Duodenal mucosa (tissue), 2 donors: ENCODE data around the gene NOS1.
"Not testable (repeated sequence)": the region's sequence is repeated elsewhere in the genome, so short reads cannot be mapped to it uniquely, and the experiment has no call there.

ENCODE experiments used
- H3K27ac ChIP-seq: one replicate; pipeline ENCODE4 v1.7.0; 2013; ENCODE audit warnings: low read depth, low read length
- H3K27me3 ChIP-seq, 2 donors: one replicate each; pipeline ENCODE4 v1.7.0; 2013; ENCODE audit warnings: low read length in 2 of 2, control low read depth in 1 of 2; ENCODE audit not compliant: insufficient read depth in 2 of 2, control insufficient read depth in 1 of 2
- H3K36me3 ChIP-seq, 2 donors: one replicate each; pipeline ENCODE4 v1.7.0; 2013; ENCODE audit warnings: low read length in 2 of 2, control low read depth in 1 of 2; ENCODE audit not compliant: insufficient read depth in 2 of 2, control insufficient read depth in 1 of 2
- H3K4me1 ChIP-seq, 2 donors: one replicate each; pipeline ENCODE4 v1.7.0; 2013; ENCODE audit warnings: low read length in 2 of 2, control low read depth in 1 of 2; ENCODE audit not compliant: insufficient read depth in 2 of 2, control insufficient read depth in 1 of 2
- H3K4me3 ChIP-seq, 2 donors: one replicate each; pipeline ENCODE4 v1.7.0; 2013; ENCODE audit warnings: low read length in 2 of 2, low read depth in 1 of 2
- H3K9ac ChIP-seq, 2 donors: one replicate each; pipeline ENCODE4 v1.7.0; 2013; ENCODE audit warnings: low read length in 2 of 2, low read depth in 1 of 2
- H3K9me3 ChIP-seq, 2 donors: one replicate each; pipeline ENCODE4 v1.7.0; 2013; ENCODE audit warnings: low read length in 2 of 2, control low read depth in 1 of 2; ENCODE audit not compliant: control insufficient read depth in 1 of 2

The NOS1 gene

DNA sequence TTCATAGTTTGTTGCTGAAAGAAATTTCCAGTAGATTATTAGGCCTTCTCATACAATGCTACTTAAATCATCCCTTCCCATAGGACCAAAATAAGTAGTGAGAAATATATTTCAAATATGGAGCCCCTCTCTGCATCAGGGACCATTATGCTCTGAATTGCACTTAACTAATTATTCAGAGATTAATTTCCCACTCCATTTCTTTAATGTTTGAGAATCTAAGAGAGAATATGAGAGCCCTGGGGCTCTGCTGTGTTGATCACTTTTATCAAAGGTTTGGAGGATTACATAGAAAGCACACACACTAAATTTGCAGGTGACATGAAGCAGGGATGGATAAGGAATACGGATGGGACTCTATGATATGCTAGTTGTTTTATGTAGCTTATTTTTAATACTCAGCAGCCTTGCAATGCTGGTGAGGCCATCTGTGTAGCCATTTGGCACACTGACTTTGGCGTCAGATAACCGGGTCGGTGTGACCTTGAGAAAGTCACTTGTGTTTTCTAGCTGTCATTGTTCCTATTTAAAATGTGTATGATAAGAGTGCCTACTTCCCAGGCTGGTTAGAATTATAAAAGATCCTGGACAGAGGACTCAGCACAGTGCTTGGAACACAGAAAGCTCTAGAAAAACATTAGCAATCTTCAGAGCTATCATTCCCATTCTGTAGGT lies 121.2 kb downstream of the NOS1 start:
- Histone ChIP-seq H3K9me3 (no peaks in the 10 kb centered on the region), H3K9ac (no peak overlapping the region), H3K4me1 (no peaks in the 10 kb centered on the region), H3K4me3 (no peak overlapping the region), H3K27ac (no peak overlapping the region), H3K27me3 (peaks cover 0 to 4% of the 10 kb centered on the region in 2 donors), H3K36me3 (no peaks in the 10 kb centered on the region)

GRCh38 chr12:117236456-117237001 lies 124.9 kb downstream of the NOS1 start:
- Histone ChIP-seq H3K4me3 (no peak overlapping the region), H3K27me3 (peaks cover 0 to 4% of the 10 kb centered on the region in 2 donors), H3K36me3 (no peaks in the 10 kb centered on the region), H3K4me1 (no peaks in the 10 kb centered on the region), H3K9me3 (no peaks in the 10 kb centered on the region), H3K9ac (no peak overlapping the region), H3K27ac (no peak overlapping the region)

- Histone ChIP-seq H3K4me1 (no peaks in the 10 kb centered on the region), H3K27me3 (peaks cover 0 to 4% of the 10 kb centered on the region in 2 donors), H3K9me3 (no peaks in the 10 kb centered on the region), H3K9ac (no peak overlapping the region), H3K36me3 (no peaks in the 10 kb centered on the region), H3K4me3 (no peak overlapping the region), H3K27ac (no peak overlapping the region)
Measured at GRCh38 chr12:117235261-117235660, 126.2 kb downstream of the NOS1 start.

DNA sequence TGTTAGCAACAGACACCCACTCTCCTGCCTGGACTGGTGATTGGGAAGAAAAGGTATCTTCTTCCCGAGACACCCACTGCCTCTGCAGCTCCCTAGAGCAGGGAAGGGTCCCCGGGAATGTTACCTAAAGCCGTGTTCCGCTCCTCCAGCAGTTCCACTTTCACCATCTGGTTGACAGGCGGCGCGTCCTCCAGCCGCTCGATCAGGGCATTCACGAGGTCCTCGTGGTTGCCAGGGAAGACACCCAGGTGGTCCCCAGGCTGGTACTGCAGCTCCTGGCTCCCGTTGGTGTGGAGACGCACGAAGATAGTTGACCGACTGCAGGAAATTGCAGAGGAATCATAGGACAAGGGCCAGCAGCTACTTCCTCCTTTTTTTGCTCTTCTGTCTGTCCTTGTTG lies 127.0 kb downstream of the NOS1 start:
- Histone ChIP-seq H3K36me3 (no peaks in the 10 kb centered on the region), H3K27me3 (peaks cover 0 to 4% of the 10 kb centered on the region in 2 donors), H3K4me1 (no peaks in the 10 kb centered on the region), H3K9ac (no peak overlapping the region), H3K27ac (no peak overlapping the region), H3K4me3 (no peak overlapping the region), H3K9me3 (no peaks in the 10 kb centered on the region)

DNA sequence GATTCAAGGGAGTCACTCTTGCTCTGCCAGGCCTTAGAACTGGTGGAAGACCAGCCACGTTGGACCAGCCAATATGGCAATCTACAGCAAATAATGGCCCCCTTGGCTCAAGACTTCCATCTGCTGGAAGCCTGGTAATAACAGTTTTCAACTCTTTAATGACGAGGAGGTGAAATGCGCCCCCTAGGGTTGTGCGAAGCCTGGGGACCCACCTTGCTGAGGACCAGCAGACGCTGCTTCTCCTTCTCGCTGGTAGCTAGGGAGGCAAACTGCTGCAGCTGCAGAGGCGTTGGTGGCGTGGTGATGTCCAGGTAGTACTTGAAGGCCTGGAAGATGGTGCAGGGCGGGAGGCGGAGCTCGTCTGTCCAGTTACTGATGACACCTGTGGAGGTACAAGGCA lies 129.7 kb downstream of the NOS1 start:
- no peaks in the 10 kb centered on the region for H3K4me1 ChIP-seq
- H3K27me3 ChIP-seq, result no peaks in the 10 kb centered on the region
- H3K27ac ChIP-seq, result no peak overlapping the region
- H3K36me3 ChIP-seq, result no peaks in the 10 kb centered on the region
- H3K4me3 ChIP-seq, result no peak overlapping the region
- H3K9me3 ChIP-seq, result no peaks in the 10 kb centered on the region
- H3K9ac ChIP-seq, result no peak overlapping the region

DNA sequence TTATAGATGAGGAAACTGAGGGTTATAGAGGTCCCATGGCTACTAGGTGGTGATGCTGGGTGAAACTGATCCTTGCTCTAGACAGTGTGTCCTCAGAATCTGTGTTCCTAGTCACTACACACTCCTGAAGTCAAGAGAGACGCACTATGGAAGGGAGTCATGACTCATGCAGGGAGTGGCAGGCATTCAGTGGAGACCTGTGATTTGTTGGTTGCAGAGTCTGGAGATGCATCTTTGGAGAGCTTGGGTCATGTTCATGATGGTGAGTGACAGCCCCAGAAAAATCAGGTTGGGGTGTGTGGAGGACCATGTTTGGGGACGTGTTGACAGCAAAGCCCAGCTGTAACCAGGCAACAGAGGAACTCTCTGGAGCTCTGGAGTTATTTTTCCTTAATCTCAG lies 133.2 kb downstream of the NOS1 start:
- Histone ChIP-seq H3K9ac (no peak overlapping the region), H3K9me3 (no peaks in the 10 kb centered on the region), H3K4me1 (no peaks in the 10 kb centered on the region), H3K27ac (no peak overlapping the region), H3K27me3 (no peaks in the 10 kb centered on the region), H3K4me3 (no peak overlapping the region), H3K36me3 (no peaks in the 10 kb centered on the region)

DNA sequence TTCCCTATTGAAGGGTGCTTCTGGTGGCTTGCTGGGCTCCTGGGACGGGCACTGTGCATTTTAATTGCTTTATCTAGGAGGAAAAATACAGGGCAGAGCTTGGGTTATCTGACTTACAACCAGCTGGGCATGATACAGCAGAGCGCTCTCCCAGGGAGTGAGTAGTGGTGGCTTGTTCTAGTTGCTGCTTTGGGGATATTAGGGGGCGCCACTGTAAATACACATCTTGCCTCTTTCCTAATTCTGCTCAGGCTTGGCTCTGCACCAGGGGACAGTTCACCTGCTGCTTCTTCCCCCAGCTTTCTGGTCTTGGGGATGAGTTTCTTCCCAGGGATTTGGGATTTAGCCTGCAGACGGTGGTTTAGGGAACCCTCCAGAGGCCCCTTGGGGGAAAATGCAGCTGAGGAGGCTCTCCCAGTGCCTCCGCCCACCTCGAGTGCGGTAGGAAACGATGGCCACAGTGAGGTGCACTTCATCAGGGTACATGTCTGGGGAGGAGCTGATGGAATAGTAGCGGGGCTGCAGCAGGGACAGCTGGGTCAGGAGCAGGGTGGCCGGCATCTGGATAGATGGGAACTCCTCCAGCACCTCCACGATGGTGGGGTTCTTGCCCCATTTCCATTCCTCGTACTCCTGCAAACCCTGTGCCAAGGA lies 134.3 kb downstream of the NOS1 start:
- H3K36me3 ChIP-seq, result no peaks in the 10 kb centered on the region
- H3K9ac ChIP-seq, result no peak overlapping the region
- no peaks in the 10 kb centered on the region for H3K4me1 ChIP-seq
- no peak overlapping the region for H3K4me3 ChIP-seq
- no peaks in the 10 kb centered on the region for H3K9me3 ChIP-seq
- no peaks in the 10 kb centered on the region for H3K27me3 ChIP-seq
- H3K27ac ChIP-seq, result no peak overlapping the region

DNA sequence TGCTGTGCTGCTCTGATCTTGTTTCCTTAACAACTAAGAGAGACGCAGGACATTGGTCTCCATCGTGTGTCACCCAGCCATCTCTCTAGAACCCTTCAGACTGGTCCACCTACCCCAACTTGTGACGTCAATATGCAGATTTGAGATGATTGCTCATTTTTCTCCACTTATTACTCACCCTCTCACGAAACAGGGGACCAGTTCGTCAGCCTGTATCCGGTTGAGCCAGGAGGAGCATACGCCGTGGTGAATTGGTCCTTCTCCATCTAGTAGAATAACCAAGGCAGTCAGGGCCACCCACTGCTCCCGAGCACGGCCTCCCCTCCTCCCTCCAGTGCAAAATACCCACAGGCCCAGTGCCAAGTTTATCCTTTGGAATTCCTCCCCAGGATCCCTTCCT lies 134.9 kb downstream of the NOS1 start:
- Histone ChIP-seq H3K9ac (no peak overlapping the region), H3K36me3 (no peaks in the 10 kb centered on the region), H3K4me1 (no peaks in the 10 kb centered on the region), H3K27ac (no peak overlapping the region), H3K9me3 (no peaks in the 10 kb centered on the region), H3K27me3 (no peaks in the 10 kb centered on the region), H3K4me3 (no peak overlapping the region)

DNA sequence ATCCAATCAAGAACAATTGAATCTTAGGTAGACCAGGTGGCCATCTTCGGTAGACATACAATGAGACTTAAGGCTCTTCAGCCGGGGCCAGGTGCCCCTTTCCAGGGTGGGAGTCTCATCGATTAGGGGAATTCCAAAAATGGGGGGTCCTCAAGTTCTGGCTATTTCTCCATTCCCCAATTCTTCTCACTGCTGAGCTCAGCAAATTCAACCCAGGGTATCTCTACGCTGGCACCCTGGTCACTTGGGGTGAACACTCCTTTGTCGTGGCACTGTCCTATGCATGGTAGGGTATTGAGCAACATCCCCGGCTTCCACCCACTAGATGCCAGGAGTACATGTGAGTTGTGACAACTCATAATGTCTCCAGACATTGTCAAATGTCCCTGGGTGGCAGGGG lies 136.2 kb downstream of the NOS1 start:
- Histone ChIP-seq H3K9me3 (no peaks in the 10 kb centered on the region), H3K4me3 (no peak overlapping the region), H3K27me3 (peaks cover 0 to 7% of the 10 kb centered on the region in 2 donors), H3K4me1 (no peaks in the 10 kb centered on the region), H3K27ac (no peak overlapping the region), H3K36me3 (no peaks in the 10 kb centered on the region), H3K9ac (no peak overlapping the region)

- not testable (repeated sequence) for H3K9ac ChIP-seq, H3K9me3 ChIP-seq, H3K27ac ChIP-seq, H3K36me3 ChIP-seq, H3K4me1 ChIP-seq, H3K4me3 ChIP-seq
- peaks cover 0 to 15% of the 10 kb centered on the region in 2 donors for H3K27me3 ChIP-seq
Measured at GRCh38 chr12:117220947-117221346, 140.5 kb downstream of the NOS1 start.
